DMS79 (cell line): Measurements from ENCODE around the gene S100A13.
A peak's percentile ranks its signal among the peaks of the same experiment; 100 is the strongest.

Experiments used
- DNase-seq: peaks from one replicate; lab custom pipeline; 2025; lab: John Stamatoyannopoulos, UW

The S100A13 gene

GRCh38 chr1:153626477-153626903, 815 bp downstream of the S100A13 start:
- DNase-seq: no peak

GRCh38 chr1:153624965-153625611, 2.2 kb downstream of the S100A13 start:
- no peak for DNase-seq

- DNase-seq: no peak
Measured at GRCh38 chr1:153623101-153623500, 4.2 kb downstream of the S100A13 start.

GRCh38 chr1:153619171-153619570, 8.1 kb downstream of the S100A13 start:
- DNase-seq: no peak

- DNase-seq: no peak
Measured at GRCh38 chr1:153617663-153618062, 9.6 kb downstream of the S100A13 start.

- DNase-seq: peak; percentile 14
Measured at GRCh38 chr1:153616917-153617311, 10.4 kb downstream of the S100A13 start.

GRCh38 chr1:153616144-153616916, 11.0 kb downstream of the S100A13 start, which contains the start of gene S100A14:
TSS of gene S100A14 (minus strand) at chr1:153616325. CDS start at chr1:153615858, 467 bp downstream.
- peak; percentile 23 for DNase-seq

GRCh38 chr1:153615406-153615805, 11.9 kb downstream of the S100A13 start:
- no peak for DNase-seq

GRCh38 chr1:153614906-153615305, 12.4 kb downstream of the S100A13 start:
- no peak for DNase-seq

- DNase-seq: no peak
Measured at GRCh38 chr1:153614189-153614900, 13.0 kb downstream of the S100A13 start.

GRCh38 chr1:153613406-153613805, 13.9 kb downstream of the S100A13 start:
- DNase-seq: no peak

GRCh38 chr1:153612755-153613331, 14.5 kb downstream of the S100A13 start, which contains the start of gene S100A16:
TSS of gene S100A16 (minus strand) at chr1:153613137. CDS start at chr1:153608151, 4,986 bp downstream.
- DNase-seq: no peak

- DNase-seq: no peak
Measured at GRCh38 chr1:153612111-153612754, 15.1 kb downstream of the S100A13 start.

- DNase-seq: no peak
Measured at GRCh38 chr1:153611356-153611755, 15.9 kb downstream of the S100A13 start.

- DNase-seq: no peak
Measured at GRCh38 chr1:153610811-153611301, 16.4 kb downstream of the S100A13 start.

- no peak for DNase-seq
Measured at GRCh38 chr1:153610334-153610733, 17.0 kb downstream of the S100A13 start.

- DNase-seq: no peak
Measured at GRCh38 chr1:153609585-153609907, 17.8 kb downstream of the S100A13 start.

- no peak for DNase-seq
Measured at GRCh38 chr1:153608742-153609584, 18.3 kb downstream of the S100A13 start.

GRCh38 chr1:153608089-153608682, 19.1 kb downstream of the S100A13 start:
- no peak for DNase-seq

- DNase-seq: no peak
Measured at GRCh38 chr1:153607381-153607780, 19.9 kb downstream of the S100A13 start.
